Stimulated activated CD8-positive, alpha-beta memory T cell treated with anti-CD3 and anti-CD28 coated beads, Interleukin-12 subunit alpha, Interleukin-12 subunit beta, amount 100 ng/mL, for 1 hour (primary cell): ENCODE data around the gene ZSWIM8.
A peak's percentile ranks its signal among the peaks of the same experiment; 100 is the strongest.

Experiments
- DNase-seq: peaks from one replicate; pipeline ENCODE4 v3.0.0-alpha.2; 2020; ENCODE audit warnings: low read depth

Gene ZSWIM8

DNA sequence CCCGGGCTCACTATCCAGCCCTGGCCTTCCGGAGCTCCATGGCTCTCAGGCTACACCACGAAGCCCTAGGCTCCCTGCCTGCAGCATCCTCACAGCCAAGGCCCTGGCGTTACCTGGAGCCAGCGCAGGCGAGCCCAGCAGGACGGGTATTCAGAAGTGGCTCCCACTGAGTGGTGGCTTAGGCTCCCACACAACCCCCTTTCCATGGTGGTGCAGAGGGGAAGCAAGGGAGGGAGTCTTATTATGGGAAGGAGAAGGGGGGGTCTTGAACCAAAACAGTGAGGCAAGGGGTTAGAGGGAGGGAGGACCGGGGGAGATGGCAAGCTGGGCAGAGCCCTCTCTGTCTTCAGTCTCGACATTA lies 55.6 kb downstream of the ZSWIM8 start:
- no peak for DNase-seq

DNA sequence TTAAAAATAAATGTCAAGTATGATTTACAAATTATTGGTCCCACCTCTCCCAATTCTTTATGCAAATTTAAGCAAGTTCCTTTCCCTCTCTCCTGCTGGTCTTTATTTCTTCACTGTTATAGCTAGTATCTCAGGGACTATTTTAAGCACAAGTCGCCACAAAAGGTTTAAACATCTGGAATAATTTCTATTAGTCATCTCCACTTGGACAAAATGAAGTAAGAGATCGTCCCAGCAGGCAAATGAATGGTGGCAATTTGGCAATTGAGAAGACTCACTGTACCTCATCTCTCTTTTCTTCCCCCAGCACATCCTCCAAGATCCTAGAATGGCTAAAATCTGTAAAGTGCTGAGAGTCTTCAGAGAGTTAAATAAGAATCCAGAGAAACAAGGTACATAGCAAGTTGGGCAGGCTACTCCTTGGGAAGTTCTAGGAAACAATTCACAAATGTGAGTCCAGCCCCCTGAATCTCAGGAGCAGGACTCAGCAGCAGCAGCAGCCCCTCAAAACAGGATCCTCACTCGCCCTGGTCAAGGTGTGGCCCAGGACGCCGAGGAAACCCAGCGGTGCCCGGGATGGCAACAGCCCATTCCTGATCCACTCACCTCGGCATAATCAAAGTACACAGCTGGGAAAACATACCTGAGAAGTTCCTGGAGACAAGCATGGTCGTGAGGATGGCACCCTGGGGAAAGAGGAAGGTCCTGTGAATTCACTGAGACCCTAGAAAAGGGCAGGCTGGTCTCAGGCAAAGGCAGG lies 56.3 kb downstream of the ZSWIM8 start:
- DNase-seq, result no peak

DNA sequence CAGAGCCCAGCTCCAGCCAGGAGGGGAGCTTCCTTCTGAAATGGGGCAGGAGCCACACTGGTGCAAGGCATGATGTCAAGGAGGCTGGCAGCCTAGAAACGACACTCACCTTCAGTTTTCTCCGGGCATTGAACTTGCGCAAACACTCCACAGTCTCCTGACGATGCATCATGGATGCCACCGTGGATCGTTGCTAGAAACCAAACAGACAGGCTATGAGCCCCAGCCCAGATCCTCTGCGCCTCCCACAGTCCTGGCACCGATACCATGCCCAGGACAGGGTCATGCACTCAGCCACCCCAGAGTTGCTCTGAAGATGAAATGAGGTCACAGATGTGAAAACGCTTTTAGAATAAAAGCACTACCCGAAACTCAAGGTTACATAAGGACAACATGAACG lies 56.9 kb downstream of the ZSWIM8 start:
- no peak for DNase-seq

GRCh38 chr10:73843261-73843660 lies 57.9 kb downstream of the ZSWIM8 start:
- DNase-seq, result no peak

DNA sequence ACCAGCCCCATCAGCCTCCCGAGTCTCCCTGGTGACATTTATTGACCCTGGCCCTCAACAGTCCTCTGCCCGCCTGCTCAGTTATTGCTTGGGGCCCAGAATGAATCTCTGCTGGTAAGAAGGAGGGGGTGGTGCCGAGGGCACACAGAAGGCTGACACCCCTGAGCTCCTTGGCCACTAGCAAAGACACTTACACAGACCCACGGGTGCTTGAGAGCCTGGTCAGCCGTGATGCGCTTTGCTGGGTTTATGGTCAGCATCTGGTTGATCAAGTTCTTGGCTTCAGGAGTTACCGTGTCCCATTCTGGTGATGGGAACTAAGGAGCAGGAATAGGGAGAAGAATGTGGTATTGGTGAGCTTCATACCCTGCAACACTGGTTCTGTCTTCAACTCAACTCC lies 61.6 kb downstream of the ZSWIM8 start:
- DNase-seq, result no peak

GRCh38 chr10:73848821-73849489 lies 63.5 kb downstream of the ZSWIM8 start:
- DNase-seq, result peak; percentile 86

- no peak for DNase-seq
These were observed 64.8 kb downstream of the ZSWIM8 start for GRCh38 chr10:73850211-73850610.

GRCh38 chr10:73850863-73851461 lies 65.6 kb downstream of the ZSWIM8 start:
- no peak for DNase-seq
